Measurements from ENCODE around the gene TSPEAR.

The TSPEAR gene

DNA sequence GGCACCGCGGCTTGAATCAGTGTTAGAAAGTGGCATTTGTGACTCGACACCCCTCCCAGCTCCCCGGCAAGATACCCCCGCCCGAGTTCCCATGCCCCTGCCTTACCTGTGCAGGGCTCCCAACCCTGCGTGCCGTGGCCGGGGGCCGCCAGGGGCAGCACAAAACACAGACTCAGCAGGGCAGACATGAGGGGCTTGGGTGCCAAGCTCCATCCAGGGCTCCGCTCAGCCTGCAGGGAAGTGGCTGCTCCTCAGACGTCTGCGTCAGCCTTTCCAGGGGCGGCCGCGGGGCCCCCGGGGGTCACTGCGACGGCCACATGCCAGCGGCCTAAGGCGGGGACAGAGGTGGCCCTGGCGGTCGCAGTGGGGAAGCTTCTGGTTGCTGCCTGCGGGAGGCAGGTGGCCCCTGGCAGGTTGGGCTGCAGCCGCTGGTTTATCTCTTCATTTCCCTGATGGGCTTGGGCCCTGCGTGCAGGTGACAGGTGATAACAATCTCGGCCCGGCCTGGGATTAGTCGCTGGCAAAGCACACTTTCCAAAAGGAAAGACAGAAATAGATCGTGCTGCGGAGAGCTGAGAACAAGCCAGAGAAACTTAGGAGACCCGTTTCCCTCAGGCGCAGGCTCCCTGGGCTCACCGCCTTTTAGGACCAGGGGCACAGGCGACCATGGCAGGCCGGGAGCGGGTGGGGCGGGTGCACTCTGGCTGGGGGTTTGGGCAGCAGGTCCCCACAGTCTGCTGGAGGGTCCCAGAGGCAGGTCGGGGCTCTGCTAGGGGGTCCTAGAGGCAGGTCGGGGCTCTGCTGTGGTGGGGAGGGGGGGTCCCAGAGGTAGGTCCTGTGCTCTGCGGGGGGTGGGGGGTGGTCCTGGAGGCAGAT is at the start of gene TSPEAR:
TSPEAR (minus strand) TSS at position 246 of the 876 bp plus-strand sequence; CDS start at position 188, 58 bp downstream.
- no peak for DNase-seq

- no peak for DNase-seq
These were observed 49.0 kb upstream of the TSPEAR start for GRCh38 chr21:44760376-44760775.

- no peak for DNase-seq
These were observed 48.4 kb upstream of the TSPEAR start for GRCh38 chr21:44759628-44760285.

- DNase-seq, result no peak
These were observed 47.6 kb upstream of the TSPEAR start for GRCh38 chr21:44758781-44759627.

GRCh38 chr21:44758141-44758561 is 46.8 kb upstream of the TSPEAR start:
- DNase-seq, result no peak

- no peak for DNase-seq
These were observed 46.4 kb upstream of the TSPEAR start for GRCh38 chr21:44757731-44758130.

- DNase-seq, result no peak
These were observed 45.2 kb upstream of the TSPEAR start for GRCh38 chr21:44756423-44757185.

DNA sequence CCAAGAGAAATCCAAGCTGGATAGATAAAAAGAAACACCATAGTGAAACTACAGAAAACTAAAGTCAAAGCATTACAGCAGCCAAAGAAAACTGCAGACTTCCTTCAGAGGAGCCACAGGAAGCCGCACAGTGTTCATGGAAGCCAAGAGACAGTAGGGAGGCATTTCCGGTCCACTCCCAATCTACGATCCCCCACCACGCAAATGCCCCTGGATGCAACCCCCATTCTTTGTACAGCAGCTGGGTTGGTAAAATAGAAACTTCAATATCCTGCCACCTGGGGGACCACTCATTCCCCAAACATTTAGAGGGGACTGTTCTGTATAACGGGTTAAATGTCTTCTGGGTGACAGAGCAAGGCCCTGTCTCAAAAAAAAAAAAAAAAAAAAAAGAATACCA is 43.9 kb upstream of the TSPEAR start:
- DNase-seq, result no peak

- DNase-seq, result no peak
These were observed 42.0 kb upstream of the TSPEAR start for GRCh38 chr21:44753357-44753756.

- no peak for DNase-seq
These were observed 41.4 kb upstream of the TSPEAR start for GRCh38 chr21:44752671-44753235.

DNA sequence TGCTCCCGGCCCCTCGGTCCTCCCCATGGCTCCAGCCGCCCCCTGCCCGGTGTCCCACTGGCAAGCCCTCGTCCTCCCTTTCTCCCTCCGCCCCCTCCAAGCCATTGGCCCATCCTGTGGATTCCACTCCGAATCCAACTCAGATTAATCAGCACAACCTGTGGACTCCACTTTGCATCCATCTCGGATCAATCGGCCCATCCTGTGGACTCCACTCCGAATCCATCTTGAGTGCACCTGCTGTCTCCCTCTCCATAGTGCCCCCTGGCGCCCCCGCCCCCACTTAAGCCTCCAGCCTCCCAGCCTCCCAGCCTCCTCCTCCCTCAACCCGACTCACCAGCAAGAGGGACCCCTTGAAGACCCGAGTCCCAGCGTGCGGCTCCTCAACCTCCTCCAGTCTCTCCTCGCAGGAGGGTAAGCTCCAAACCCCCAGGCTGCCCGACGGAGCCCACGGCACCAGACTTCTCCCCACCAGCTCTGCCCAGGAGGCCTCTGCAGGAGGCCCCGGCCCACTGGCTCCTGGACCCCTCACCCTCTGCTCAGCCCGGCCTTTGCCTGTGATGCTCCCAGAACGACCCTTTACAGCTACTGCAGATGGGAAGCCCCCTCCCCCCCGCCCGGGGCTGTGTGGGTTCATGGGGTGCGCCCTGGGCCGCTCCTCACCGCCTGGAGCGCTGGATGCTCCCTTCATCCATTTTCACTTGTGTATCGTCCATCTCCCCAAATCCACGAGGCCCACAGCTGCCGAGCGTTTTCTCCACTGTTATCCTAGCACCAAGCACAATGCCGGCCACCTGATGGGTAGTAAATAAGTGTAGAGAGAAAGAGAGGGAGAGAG is 40.6 kb upstream of the TSPEAR start:
- DNase-seq, result no peak

DNA sequence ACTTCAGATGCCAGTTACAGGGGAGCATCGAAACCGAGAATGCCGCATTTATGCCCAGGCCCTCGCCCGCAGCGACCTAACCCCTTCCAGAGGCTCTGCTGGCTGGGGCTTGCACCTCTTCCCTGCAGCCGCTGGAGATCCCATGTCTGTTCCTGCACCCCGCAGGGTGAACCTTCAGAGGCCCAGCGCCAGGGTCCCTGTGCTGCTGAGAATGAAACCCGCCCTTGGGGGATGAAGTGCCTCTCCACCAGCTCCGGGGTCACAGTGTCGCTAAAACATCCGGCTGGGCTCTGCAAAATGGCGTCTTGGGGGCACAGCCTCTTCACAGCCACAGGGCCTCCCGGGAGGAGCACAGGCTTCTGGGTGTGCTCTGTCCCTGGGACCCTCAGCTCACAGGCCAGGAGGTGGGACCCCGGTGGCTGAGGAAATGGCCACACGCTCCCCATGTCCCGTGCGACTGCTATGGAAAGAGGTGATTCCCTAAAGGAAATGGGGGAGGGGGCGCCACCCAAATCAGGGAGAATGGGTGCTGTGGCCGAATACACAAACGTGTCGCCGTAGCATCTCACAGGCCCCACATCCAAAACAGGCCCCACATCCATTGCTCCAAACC is 39.9 kb upstream of the TSPEAR start:
- DNase-seq, result no peak

- no peak for DNase-seq
These were observed 39.3 kb upstream of the TSPEAR start for GRCh38 chr21:44750675-44751025.

GRCh38 chr21:44749759-44750674 is 38.6 kb upstream of the TSPEAR start:
- no peak for DNase-seq

DNA sequence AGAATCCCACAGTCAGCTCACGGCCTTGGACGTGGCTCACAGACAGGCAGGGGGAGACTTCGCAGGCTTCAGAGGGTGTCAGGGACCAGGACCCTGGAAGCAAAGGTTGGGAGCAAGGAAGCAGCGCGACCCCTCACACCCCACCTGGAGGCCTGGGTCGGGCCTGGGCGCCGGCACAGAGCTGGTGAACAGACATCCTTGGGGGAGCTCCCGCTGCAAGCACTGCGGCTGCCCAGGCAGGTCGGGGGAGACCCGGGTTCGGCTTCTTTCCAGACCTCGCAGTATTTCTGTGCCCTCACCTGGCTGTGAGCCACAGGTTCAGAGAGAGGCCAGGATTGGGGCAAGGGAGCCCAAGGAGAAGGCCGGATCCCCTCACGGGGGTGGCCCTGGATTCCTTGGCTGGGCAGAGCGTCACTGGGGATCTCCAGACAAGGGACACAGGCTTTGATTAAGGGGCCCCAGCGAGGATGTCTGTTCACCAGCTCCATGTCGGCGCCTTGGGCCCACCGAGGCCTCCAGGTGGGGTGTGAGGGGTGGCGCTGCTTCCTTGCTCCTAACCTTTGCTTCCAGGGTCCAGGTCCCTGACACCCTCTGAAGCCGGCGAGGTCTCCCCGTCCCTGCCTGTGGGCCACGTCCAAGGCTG is 37.9 kb upstream of the TSPEAR start:
- no peak for DNase-seq

DNA sequence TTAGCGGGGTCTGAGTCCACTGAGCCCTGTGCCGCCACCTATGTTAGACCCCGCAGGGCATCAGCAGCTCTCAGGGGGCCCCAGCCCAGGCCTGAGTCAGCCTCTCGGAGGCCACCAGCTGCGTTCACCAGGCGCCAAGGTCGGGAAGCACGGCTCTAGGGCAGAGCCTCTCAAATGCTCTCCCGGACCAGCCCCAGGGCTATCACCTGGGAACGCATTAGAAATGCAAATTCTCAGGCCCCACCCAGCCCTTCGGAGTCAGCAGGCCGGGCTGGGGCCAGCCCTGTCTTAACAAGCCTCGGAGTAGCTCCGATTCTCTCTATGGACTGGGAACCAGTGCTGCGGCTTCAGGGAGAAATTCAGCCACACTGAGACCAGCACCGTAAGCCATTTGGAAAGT is 37.2 kb upstream of the TSPEAR start:
- no peak for DNase-seq

- no peak for DNase-seq
These were observed 31.2 kb upstream of the TSPEAR start for GRCh38 chr21:44742418-44743153.

DNA sequence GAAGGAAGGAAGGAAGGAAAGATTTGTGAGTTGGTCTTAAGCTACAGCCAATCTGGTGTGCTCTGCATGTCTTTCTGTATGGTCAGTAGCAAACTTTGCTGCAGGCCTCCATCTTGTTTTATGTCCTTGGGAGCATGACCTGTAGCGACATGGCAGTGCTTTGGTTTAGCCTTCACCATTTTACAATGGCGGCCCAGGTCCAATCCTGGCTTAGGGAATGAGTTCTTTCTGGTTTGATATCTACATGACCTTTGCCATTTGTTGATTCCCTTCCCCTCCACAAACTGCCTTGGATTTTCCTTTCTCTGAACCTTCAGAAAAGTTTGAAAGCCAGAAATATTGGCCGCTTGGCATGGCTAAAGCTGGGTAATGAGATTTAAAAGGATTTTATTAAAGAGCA is 30.5 kb upstream of the TSPEAR start:
- no peak for DNase-seq

Measured in GOT3 (cell line).